ENCODE measurements around the gene CACNB2. TPM values are rescaled to one million over a fixed set of nuclear protein-coding genes. Genes with fewer than 3 reads are reported as not detected.
"Not testable (repeated sequence)": the region's sequence is repeated elsewhere in the genome, so short reads cannot be mapped to it uniquely, and the experiment has no call there.

CACNB2 gene
- total RNA-seq, 1 experiment from 2014 or later = not detected

DNA sequence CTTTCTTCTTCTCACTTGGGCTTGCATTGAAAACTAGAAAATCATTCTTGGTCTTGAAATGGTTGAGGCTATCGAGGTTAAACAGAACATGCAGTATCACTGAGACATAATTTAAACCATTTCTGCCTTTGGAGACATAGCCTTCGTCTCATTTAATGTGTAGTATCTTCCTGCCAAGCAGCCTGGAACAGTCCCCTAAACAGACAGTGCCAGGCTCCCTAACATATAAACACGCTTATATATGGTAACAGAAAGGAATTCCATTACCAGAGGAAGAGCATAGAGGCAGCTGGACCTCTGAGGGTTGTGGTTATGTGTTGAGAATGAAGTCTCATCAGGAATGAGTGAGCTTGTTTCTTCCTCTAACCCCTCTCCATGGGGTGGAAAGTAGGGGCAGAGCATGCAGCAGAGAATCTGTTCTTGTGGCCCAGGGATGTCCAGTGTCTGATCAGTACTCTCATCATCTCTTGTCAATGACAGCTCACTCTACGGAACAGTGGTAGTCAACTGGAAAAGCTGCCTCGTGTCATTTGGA, 11.2 kb downstream of the CACNB2 start:
- CTCF ChIA-PET = no interaction called here
- ATAC-seq = no peak
- Histone ChIP-seq H3K27me3 (ENCODE audit: control insufficient read depth, insufficient read depth, low read length) (no peaks in the 10 kb centered on the region), H3K4me3 (ENCODE audit: low read depth in 2 of 2, low read length in 2 of 2) (no peak overlapping the region), H3K36me3 (ENCODE audit: control insufficient read depth, insufficient read depth, low read length) (no peaks in the 10 kb centered on the region), H3K4me1 (ENCODE audit: control insufficient read depth, insufficient read depth, low read length) (no peaks in the 10 kb centered on the region), H3K9me3 (ENCODE audit: control insufficient read depth, insufficient read depth, low read depth, low read length) (no peaks in the 10 kb centered on the region), H3K27ac (ENCODE audit: low read length) (no peak overlapping the region)
- intact Hi-C loops (cut with micrococcal nuclease; ENCODE audit: unreplicated experiment) = no loop called here
- TF ChIP-seq REST (IDR thresholded peaks at IDR 0.05; ENCODE audit: insufficient read depth in 1 of 2, low read depth in 2 of 2, low read length in 1 of 2) (no peak), POLR2AphosphoS5 (IDR thresholded peaks at IDR 0.05; ENCODE audit: low read depth, low read length) (no peak), TCF7L2 (IDR thresholded peaks at IDR 0.05; ENCODE audit: low read depth, low read length) (no peak), CTCF (IDR thresholded peaks at IDR 0.05) (no peak), SIN3A (IDR thresholded peaks at IDR 0.05; ENCODE audit: borderline replicate concordance, insufficient read depth, low read depth, low read length) (no peak)
- no TSS peak for BruUV-seq (replicated peaks)
- POLR2A ChIA-PET = no interaction called here
- DNase-seq (ENCODE audit: low read depth, low spot score) = no peak
- in situ Hi-C loops (cut with HindIII; ENCODE audit: low pct_unique_long_range_greater_than_20kb, low sequenced_read_pairs) = no loop called here

DNA sequence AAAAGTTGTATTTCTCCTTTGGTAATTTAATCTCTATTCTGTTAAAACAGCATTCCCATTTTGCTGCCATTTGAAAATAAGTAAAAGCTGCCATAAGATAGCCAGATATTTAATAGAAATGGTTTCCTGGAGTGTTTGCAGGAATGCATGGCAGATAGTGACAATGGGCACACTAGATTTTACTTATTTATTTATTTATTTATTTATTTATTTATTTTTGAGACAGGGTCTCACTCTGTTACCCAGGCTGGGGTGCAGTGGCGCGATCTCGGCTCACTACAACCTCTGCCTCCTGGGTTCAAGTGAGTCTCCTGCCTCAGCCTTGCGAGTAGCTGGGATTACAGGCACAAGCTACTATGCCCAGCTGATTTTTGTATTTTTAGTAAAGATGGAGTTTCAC, 13.2 kb downstream of the CACNB2 start:
- H3K4me1 ChIP-seq (ENCODE audit: control insufficient read depth, insufficient read depth, low read length); CTCF ChIA-PET; BruUV-seq (replicated peaks); H3K27me3 ChIP-seq (ENCODE audit: control insufficient read depth, insufficient read depth, low read length); H3K27ac ChIP-seq (ENCODE audit: low read length); H3K4me3 ChIP-seq (ENCODE audit: low read depth in 2 of 2, low read length in 2 of 2); POLR2A ChIA-PET; ATAC-seq; H3K9me3 ChIP-seq (ENCODE audit: control insufficient read depth, insufficient read depth, low read depth, low read length); in situ Hi-C loops (cut with HindIII; ENCODE audit: low pct_unique_long_range_greater_than_20kb, low sequenced_read_pairs); H3K36me3 ChIP-seq (ENCODE audit: control insufficient read depth, insufficient read depth, low read length); DNase-seq (ENCODE audit: low read depth, low spot score); intact Hi-C loops (cut with micrococcal nuclease; ENCODE audit: unreplicated experiment): not testable (repeated sequence)

GRCh38 chr10:18155321-18155720, 15.1 kb downstream of the CACNB2 start:
- no peak overlapping the region for H3K4me3 ChIP-seq (ENCODE audit: low read depth in 2 of 2, low read length in 2 of 2)
- ChIA-PET CTCF (no interaction called here), POLR2A (no interaction called here)
- no peak overlapping the region for H3K27ac ChIP-seq (ENCODE audit: low read length)
- no peaks in the 10 kb centered on the region for H3K36me3 ChIP-seq (ENCODE audit: control insufficient read depth, insufficient read depth, low read length)
- H3K4me1 ChIP-seq (ENCODE audit: control insufficient read depth, insufficient read depth, low read length) = no peaks in the 10 kb centered on the region
- DNase-seq (ENCODE audit: low read depth, low spot score) = no peak
- H3K9me3 ChIP-seq (ENCODE audit: control insufficient read depth, insufficient read depth, low read depth, low read length) = no peaks in the 10 kb centered on the region
- no peaks in the 10 kb centered on the region for H3K27me3 ChIP-seq (ENCODE audit: control insufficient read depth, insufficient read depth, low read length)
- in situ Hi-C loops (cut with HindIII; ENCODE audit: low pct_unique_long_range_greater_than_20kb, low sequenced_read_pairs) (no loop called here), intact Hi-C loops (cut with micrococcal nuclease; ENCODE audit: unreplicated experiment) (no loop called here)
- TF ChIP-seq CTCF (IDR thresholded peaks at IDR 0.05) (no peak), REST (IDR thresholded peaks at IDR 0.05; ENCODE audit: insufficient read depth in 1 of 2, low read depth in 2 of 2, low read length in 1 of 2) (no peak), TCF7L2 (IDR thresholded peaks at IDR 0.05; ENCODE audit: low read depth, low read length) (no peak), SIN3A (IDR thresholded peaks at IDR 0.05; ENCODE audit: borderline replicate concordance, insufficient read depth, low read depth, low read length) (no peak), POLR2AphosphoS5 (IDR thresholded peaks at IDR 0.05; ENCODE audit: low read depth, low read length) (no peak)
- no peak for ATAC-seq
- no TSS peak for BruUV-seq (replicated peaks)

DNA sequence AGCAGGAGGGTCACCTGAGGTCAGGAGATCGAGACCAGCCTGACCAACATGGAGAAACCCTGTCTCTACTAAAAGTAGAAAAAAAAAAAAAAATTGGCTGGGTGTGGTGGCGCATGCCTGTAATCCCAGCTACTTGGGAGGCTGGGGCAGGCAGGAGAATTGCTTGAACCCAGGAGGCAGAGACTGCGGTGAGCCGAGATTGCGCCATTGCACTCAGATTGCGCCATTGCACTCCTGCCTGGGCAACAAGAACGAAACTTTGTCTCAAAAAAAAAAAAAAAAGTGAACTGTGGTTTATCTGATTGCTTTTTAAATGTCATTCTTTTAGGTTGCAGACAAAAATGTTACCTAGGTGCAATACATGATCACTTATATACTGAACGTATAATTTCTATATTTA, 16.6 kb downstream of the CACNB2 start:
- H3K27me3 ChIP-seq (ENCODE audit: control insufficient read depth, insufficient read depth, low read length); ATAC-seq; BruUV-seq (replicated peaks); POLR2A ChIA-PET; H3K4me3 ChIP-seq (ENCODE audit: low read depth in 2 of 2, low read length in 2 of 2); H3K4me1 ChIP-seq (ENCODE audit: control insufficient read depth, insufficient read depth, low read length); in situ Hi-C loops (cut with HindIII; ENCODE audit: low pct_unique_long_range_greater_than_20kb, low sequenced_read_pairs); intact Hi-C loops (cut with micrococcal nuclease; ENCODE audit: unreplicated experiment); H3K36me3 ChIP-seq (ENCODE audit: control insufficient read depth, insufficient read depth, low read length); H3K27ac ChIP-seq (ENCODE audit: low read length); DNase-seq (ENCODE audit: low read depth, low spot score); H3K9me3 ChIP-seq (ENCODE audit: control insufficient read depth, insufficient read depth, low read depth, low read length): not testable (repeated sequence)
- CTCF ChIA-PET = interaction anchor here (0.6 kb wide), 1 partner anchor 548 kb away, joined by 6 read pairs; no protein-coding TSS in a partner anchor

Measured in Panc1 (cell line).